ENCODE data around the gene GABRB2. TPM values are rescaled to one million over a fixed set of nuclear protein-coding genes. Genes with fewer than 3 reads are reported as not detected.
A peak's percentile ranks its signal among the peaks of the same experiment; 100 is the strongest.

The GABRB2 gene
- total and polyA plus RNA-seq, 2 experiments from 2014 or later: 0.11 to 0.94 TPM

DNA sequence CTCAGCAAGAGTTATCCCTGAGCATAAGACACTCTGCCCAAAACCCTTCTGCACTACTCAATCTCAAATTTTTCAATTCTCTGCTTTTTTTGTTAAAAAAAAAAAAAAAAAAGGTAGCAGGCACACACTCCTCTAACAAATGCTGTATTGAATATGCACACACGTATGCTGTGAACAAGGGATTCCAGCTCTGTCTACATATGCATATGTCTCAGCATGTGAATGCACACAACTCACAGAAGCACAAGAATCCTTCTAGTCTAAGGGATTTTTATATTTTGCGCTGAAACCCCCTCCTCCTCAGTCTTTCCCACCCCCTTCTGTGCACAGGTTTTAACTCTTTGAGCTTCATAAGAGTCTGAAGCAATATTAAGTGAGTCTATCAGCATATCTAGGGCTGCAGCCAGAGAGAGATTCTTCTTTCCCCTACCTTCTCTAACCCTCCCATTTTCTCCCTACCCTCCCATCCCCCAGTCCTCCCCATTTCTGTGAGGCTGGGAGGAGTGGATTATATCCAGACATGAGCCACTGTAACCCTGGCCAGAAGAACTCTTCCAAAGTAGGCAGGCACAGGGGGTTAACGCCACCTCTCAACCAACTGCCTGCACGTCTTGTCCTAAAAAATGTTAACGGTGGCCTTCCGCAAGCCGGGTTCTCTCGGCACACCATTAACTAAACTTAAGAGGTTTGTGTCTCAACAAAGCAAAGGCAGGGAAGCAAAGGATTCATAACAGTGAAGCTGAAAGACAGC lies 1.0 kb downstream of the GABRB2 start:
- no peaks in the 10 kb centered on the region for H3K9me3 Mint-ChIP-seq
- TF ChIP-seq ZNF114 (CRISPR knock-in tag; IDR thresholded peaks at IDR 0.05) (no peak), JUNB (IDR thresholded peaks at IDR 0.05; ENCODE audit: unreplicated experiment) (no peak), STAT1 (IDR thresholded peaks at IDR 0.05; ENCODE audit: unreplicated experiment) (no peak), POLR2AphosphoS5 (IDR thresholded peaks at IDR 0.05; ENCODE audit: low read depth) (no peak), ZNF331 (CRISPR knock-in tag; IDR thresholded peaks at IDR 0.05; ENCODE audit: low read depth) (no peak), EZH2 (IDR thresholded peaks at IDR 0.05; ENCODE audit: low read depth, unreplicated experiment) (no peak), CREB1 (CRISPR knock-in tag; IDR thresholded peaks at IDR 0.05; ENCODE audit: low read depth) (no peak), NANOG (IDR thresholded peaks at IDR 0.05; ENCODE audit: borderline replicate concordance) (no peak), EZH2phosphoT487 (IDR thresholded peaks at IDR 0.05; ENCODE audit: unreplicated experiment) (no peak)
- TF ChIP-seq, protein P1, sequence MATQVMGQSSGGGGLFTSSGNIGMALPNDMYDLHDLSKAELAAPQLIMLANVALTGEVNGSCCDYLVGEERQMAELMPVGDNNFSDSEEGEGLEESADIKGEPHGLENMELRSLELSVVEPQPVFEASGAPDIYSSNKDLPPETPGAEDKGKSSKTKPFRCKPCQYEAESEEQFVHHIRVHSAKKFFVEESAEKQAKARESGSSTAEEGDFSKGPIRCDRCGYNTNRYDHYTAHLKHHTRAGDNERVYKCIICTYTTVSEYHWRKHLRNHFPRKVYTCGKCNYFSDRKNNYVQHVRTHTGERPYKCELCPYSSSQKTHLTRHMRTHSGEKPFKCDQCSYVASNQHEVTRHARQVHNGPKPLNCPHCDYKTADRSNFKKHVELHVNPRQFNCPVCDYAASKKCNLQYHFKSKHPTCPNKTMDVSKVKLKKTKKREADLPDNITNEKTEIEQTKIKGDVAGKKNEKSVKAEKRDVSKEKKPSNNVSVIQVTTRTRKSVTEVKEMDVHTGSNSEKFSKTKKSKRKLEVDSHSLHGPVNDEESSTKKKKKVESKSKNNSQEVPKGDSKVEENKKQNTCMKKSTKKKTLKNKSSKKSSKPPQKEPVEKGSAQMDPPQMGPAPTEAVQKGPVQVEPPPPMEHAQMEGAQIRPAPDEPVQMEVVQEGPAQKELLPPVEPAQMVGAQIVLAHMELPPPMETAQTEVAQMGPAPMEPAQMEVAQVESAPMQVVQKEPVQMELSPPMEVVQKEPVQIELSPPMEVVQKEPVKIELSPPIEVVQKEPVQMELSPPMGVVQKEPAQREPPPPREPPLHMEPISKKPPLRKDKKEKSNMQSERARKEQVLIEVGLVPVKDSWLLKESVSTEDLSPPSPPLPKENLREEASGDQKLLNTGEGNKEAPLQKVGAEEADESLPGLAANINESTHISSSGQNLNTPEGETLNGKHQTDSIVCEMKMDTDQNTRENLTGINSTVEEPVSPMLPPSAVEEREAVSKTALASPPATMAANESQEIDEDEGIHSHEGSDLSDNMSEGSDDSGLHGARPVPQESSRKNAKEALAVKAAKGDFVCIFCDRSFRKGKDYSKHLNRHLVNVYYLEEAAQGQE (IDR thresholded peaks at IDR 0.05; ENCODE audit: unreplicated experiment): no peak
- TF ChIP-seq, protein P2, sequence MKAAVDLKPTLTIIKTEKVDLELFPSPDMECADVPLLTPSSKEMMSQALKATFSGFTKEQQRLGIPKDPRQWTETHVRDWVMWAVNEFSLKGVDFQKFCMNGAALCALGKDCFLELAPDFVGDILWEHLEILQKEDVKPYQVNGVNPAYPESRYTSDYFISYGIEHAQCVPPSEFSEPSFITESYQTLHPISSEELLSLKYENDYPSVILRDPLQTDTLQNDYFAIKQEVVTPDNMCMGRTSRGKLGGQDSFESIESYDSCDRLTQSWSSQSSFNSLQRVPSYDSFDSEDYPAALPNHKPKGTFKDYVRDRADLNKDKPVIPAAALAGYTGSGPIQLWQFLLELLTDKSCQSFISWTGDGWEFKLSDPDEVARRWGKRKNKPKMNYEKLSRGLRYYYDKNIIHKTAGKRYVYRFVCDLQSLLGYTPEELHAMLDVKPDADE (IDR thresholded peaks at IDR 0.05): no peak
- TF ChIP-seq, protein P3, sequence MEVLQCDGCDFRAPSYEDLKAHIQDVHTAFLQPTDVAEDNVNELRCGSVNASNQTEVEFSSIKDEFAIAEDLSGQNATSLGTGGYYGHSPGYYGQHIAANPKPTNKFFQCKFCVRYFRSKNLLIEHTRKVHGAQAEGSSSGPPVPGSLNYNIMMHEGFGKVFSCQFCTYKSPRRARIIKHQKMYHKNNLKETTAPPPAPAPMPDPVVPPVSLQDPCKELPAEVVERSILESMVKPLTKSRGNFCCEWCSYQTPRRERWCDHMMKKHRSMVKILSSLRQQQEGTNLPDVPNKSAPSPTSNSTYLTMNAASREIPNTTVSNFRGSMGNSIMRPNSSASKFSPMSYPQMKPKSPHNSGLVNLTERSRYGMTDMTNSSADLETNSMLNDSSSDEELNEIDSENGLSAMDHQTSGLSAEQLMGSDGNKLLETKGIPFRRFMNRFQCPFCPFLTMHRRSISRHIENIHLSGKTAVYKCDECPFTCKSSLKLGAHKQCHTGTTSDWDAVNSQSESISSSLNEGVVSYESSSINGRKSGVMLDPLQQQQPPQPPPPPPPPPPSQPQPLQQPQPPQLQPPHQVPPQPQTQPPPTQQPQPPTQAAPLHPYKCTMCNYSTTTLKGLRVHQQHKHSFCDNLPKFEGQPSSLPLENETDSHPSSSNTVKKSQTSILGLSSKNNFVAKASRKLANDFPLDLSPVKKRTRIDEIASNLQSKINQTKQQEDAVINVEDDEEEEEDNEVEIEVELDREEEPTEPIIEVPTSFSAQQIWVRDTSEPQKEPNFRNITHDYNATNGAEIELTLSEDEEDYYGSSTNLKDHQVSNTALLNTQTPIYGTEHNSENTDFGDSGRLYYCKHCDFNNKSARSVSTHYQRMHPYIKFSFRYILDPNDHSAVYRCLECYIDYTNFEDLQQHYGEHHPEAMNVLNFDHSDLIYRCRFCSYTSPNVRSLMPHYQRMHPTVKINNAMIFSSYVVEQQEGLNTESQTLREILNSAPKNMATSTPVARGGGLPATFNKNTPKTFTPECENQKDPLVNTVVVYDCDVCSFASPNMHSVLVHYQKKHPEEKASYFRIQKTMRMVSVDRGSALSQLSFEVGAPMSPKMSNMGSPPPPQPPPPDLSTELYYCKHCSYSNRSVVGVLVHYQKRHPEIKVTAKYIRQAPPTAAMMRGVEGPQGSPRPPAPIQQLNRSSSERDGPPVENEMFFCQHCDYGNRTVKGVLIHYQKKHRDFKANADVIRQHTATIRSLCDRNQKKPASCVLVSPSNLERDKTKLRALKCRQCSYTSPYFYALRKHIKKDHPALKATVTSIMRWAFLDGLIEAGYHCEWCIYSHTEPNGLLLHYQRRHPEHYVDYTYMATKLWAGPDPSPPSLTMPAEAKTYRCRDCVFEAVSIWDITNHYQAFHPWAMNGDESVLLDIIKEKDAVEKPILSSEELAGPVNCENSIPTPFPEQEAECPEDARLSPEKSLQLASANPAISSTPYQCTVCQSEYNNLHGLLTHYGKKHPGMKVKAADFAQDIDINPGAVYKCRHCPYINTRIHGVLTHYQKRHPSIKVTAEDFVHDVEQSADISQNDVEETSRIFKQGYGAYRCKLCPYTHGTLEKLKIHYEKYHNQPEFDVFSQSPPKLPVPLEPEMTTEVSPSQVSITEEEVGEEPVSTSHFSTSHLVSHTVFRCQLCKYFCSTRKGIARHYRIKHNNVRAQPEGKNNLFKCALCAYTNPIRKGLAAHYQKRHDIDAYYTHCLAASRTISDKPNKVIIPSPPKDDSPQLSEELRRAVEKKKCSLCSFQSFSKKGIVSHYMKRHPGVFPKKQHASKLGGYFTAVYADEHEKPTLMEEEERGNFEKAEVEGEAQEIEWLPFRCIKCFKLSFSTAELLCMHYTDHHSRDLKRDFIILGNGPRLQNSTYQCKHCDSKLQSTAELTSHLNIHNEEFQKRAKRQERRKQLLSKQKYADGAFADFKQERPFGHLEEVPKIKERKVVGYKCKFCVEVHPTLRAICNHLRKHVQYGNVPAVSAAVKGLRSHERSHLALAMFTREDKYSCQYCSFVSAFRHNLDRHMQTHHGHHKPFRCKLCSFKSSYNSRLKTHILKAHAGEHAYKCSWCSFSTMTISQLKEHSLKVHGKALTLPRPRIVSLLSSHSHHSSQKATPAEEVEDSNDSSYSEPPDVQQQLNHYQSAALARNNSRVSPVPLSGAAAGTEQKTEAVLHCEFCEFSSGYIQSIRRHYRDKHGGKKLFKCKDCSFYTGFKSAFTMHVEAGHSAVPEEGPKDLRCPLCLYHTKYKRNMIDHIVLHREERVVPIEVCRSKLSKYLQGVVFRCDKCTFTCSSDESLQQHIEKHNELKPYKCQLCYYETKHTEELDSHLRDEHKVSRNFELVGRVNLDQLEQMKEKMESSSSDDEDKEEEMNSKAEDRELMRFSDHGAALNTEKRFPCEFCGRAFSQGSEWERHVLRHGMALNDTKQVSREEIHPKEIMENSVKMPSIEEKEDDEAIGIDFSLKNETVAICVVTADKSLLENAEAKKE (CRISPR knock-in tag; IDR thresholded peaks at IDR 0.05): no peak
- TF ChIP-seq, protein P4, sequence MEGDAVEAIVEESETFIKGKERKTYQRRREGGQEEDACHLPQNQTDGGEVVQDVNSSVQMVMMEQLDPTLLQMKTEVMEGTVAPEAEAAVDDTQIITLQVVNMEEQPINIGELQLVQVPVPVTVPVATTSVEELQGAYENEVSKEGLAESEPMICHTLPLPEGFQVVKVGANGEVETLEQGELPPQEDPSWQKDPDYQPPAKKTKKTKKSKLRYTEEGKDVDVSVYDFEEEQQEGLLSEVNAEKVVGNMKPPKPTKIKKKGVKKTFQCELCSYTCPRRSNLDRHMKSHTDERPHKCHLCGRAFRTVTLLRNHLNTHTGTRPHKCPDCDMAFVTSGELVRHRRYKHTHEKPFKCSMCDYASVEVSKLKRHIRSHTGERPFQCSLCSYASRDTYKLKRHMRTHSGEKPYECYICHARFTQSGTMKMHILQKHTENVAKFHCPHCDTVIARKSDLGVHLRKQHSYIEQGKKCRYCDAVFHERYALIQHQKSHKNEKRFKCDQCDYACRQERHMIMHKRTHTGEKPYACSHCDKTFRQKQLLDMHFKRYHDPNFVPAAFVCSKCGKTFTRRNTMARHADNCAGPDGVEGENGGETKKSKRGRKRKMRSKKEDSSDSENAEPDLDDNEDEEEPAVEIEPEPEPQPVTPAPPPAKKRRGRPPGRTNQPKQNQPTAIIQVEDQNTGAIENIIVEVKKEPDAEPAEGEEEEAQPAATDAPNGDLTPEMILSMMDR (conservative IDR thresholded peaks at IDR 0.05; ENCODE audit: low read depth in 2 of 2): no peak
- peaks cover 5% of the 10 kb centered on the region; the same call in 1 of the 2 replicates for H4K20me1 ChIP-seq (replicated peaks; ENCODE audit: insufficient read depth)
- H3K4me1 ChIP-seq (ENCODE audit: insufficient read depth): peaks cover 21% of the 10 kb centered on the region
- no peak overlapping the region for H2AFZ ChIP-seq
- H3K79me2 ChIP-seq (replicated peaks; ENCODE audit: insufficient read depth): no peaks in the 10 kb centered on the region
- H3K4me3 ChIP-seq: peak overlapping the region; percentile 75
- H3K4me3 Mint-ChIP-seq: peak overlapping the region; percentile 82
- H3K27me3 ChIP-seq (ENCODE audit: insufficient read depth): peaks cover 79% of the 10 kb centered on the region
- H3K27me3 Mint-ChIP-seq (ENCODE audit: insufficient read depth, low read depth, poor library complexity): peaks cover 59% of the 10 kb centered on the region
- H3F3A ChIP-seq (replicated peaks; ENCODE audit: low read depth): peaks cover 7% of the 10 kb centered on the region; the same call in 1 of the 2 replicates
- H3K4me1 Mint-ChIP-seq: peaks cover 24% of the 10 kb centered on the region
- DNase-seq (ENCODE audit: low spot score) (no peak), ATAC-seq (no peak)
- H3K4me2 ChIP-seq: peak overlapping the region; percentile 93
- H3K9me2 ChIP-seq (ENCODE audit: insufficient read depth): no peaks in the 10 kb centered on the region
- no peaks in the 10 kb centered on the region for H3K36me3 Mint-ChIP-seq (ENCODE audit: low read depth)
- H3K27ac Mint-ChIP-seq: no peak overlapping the region
- H3K36me3 ChIP-seq (ENCODE audit: insufficient read depth): no peaks in the 10 kb centered on the region
- no peak overlapping the region for H3K27ac ChIP-seq (ENCODE audit: low read depth)

Measured in GM23338 (cell line).